ENCODE results near the gene DLGAP3.

GRCh38 chr1:34918386-34918976 is 11.0 kb downstream of the DLGAP3 start:
- TF ChIP-seq CTCF (IDR thresholded peaks at IDR 0.05) (no peak), POLR2A (IDR thresholded peaks at IDR 0.05; ENCODE audit: low read depth) (no peak)

Measured in esophagus muscularis mucosa (tissue), 3 donors.